ENCODE measurements around the gene NBPF14. TPM values are rescaled to one million over a fixed set of nuclear protein-coding genes. Genes with fewer than 3 reads are reported as not detected.
"Not testable (repeated sequence)": the region's sequence is repeated elsewhere in the genome, so short reads cannot be mapped to it uniquely, and the experiment has no call there.

The NBPF14 gene
- polyA plus RNA-seq, 1 donor (not counting 4 experiments of a cell fraction or from before 2014, with no cell fraction given), result 22.8 TPM

GRCh38 chr1:148595360-148595759 is 451 bp downstream of the NBPF14 start:
- H3K36me3 ChIP-seq (ENCODE audit: control insufficient read depth in 2 of 2, extremely low read depth in 1 of 2, insufficient read depth in 2 of 2, low read length in 2 of 2); H3K9me1 ChIP-seq (ENCODE audit: control insufficient read depth, extremely low read depth, insufficient read depth, low read length); H2AFZ ChIP-seq (ENCODE audit: control insufficient read depth, low read length); dilution Hi-C loops (cut with MboI; ENCODE audit: extremely low pct_ligation_motif_present, low sequenced_read_pairs); H3K9me3 ChIP-seq (ENCODE audit: control insufficient read depth, low read depth, low read length); H3K27me3 ChIP-seq (ENCODE audit: control insufficient read depth, extremely low read depth, insufficient read depth, low read length); H3K79me2 ChIP-seq (ENCODE audit: control insufficient read depth, insufficient read depth, low read length); H3K4me2 ChIP-seq (ENCODE audit: control insufficient read depth, extremely low read depth, insufficient read depth, low read depth, low read length); H3K27ac ChIP-seq (ENCODE audit: control insufficient read depth, insufficient read depth, low read length); H3K4me1 ChIP-seq (ENCODE audit: control insufficient read depth, extremely low read depth, insufficient read depth, low read length); H3K4me3 ChIP-seq (ENCODE audit: control insufficient read depth in 2 of 3, extremely low read depth in 1 of 3, insufficient read depth in 2 of 3, low read depth in 1 of 3, low read length in 3 of 3); FAIRE-seq; H3K9ac ChIP-seq (ENCODE audit: control insufficient read depth, extremely low read depth, insufficient read depth, low read length); DNase-seq (ENCODE audit: low read depth, low spot score); H4K20me1 ChIP-seq (ENCODE audit: control insufficient read depth, extremely low read depth, insufficient read depth, low read length): not testable (repeated sequence)

- H3K4me1 ChIP-seq (ENCODE audit: control insufficient read depth, extremely low read depth, insufficient read depth, low read length); H3K9me3 ChIP-seq (ENCODE audit: control insufficient read depth, low read depth, low read length); dilution Hi-C loops (cut with MboI; ENCODE audit: extremely low pct_ligation_motif_present, low sequenced_read_pairs); DNase-seq (ENCODE audit: low read depth, low spot score); H3K9ac ChIP-seq (ENCODE audit: control insufficient read depth, extremely low read depth, insufficient read depth, low read length); H3K4me3 ChIP-seq (ENCODE audit: control insufficient read depth in 2 of 3, extremely low read depth in 1 of 3, insufficient read depth in 2 of 3, low read depth in 1 of 3, low read length in 3 of 3); H4K20me1 ChIP-seq (ENCODE audit: control insufficient read depth, extremely low read depth, insufficient read depth, low read length); H3K27me3 ChIP-seq (ENCODE audit: control insufficient read depth, extremely low read depth, insufficient read depth, low read length); H3K9me1 ChIP-seq (ENCODE audit: control insufficient read depth, extremely low read depth, insufficient read depth, low read length); H3K36me3 ChIP-seq (ENCODE audit: control insufficient read depth in 2 of 2, extremely low read depth in 1 of 2, insufficient read depth in 2 of 2, low read length in 2 of 2); H3K79me2 ChIP-seq (ENCODE audit: control insufficient read depth, insufficient read depth, low read length); H3K4me2 ChIP-seq (ENCODE audit: control insufficient read depth, extremely low read depth, insufficient read depth, low read depth, low read length); FAIRE-seq; H2AFZ ChIP-seq (ENCODE audit: control insufficient read depth, low read length); H3K27ac ChIP-seq (ENCODE audit: control insufficient read depth, insufficient read depth, low read length): not testable (repeated sequence)
Measured at GRCh38 chr1:148591098-148591497, 4.7 kb downstream of the NBPF14 start.

GRCh38 chr1:148532158-148532557 is 63.7 kb downstream of the NBPF14 start:
- H3K79me2 ChIP-seq (ENCODE audit: control insufficient read depth, insufficient read depth, low read length); H3K27me3 ChIP-seq (ENCODE audit: control insufficient read depth, extremely low read depth, insufficient read depth, low read length); H3K9me3 ChIP-seq (ENCODE audit: control insufficient read depth, low read depth, low read length); H2AFZ ChIP-seq (ENCODE audit: control insufficient read depth, low read length); H3K4me1 ChIP-seq (ENCODE audit: control insufficient read depth, extremely low read depth, insufficient read depth, low read length); H4K20me1 ChIP-seq (ENCODE audit: control insufficient read depth, extremely low read depth, insufficient read depth, low read length); DNase-seq (ENCODE audit: low read depth, low spot score); H3K36me3 ChIP-seq (ENCODE audit: control insufficient read depth in 2 of 2, extremely low read depth in 1 of 2, insufficient read depth in 2 of 2, low read length in 2 of 2); H3K27ac ChIP-seq (ENCODE audit: control insufficient read depth, insufficient read depth, low read length); H3K9me1 ChIP-seq (ENCODE audit: control insufficient read depth, extremely low read depth, insufficient read depth, low read length); H3K4me2 ChIP-seq (ENCODE audit: control insufficient read depth, extremely low read depth, insufficient read depth, low read depth, low read length); H3K4me3 ChIP-seq (ENCODE audit: control insufficient read depth in 2 of 3, extremely low read depth in 1 of 3, insufficient read depth in 2 of 3, low read depth in 1 of 3, low read length in 3 of 3); dilution Hi-C loops (cut with MboI; ENCODE audit: extremely low pct_ligation_motif_present, low sequenced_read_pairs); H3K9ac ChIP-seq (ENCODE audit: control insufficient read depth, extremely low read depth, insufficient read depth, low read length); FAIRE-seq: not testable (repeated sequence)

GRCh38 chr1:148529101-148529567 is 66.7 kb downstream of the NBPF14 start:
- not testable (repeated sequence) for H3K4me3 ChIP-seq (ENCODE audit: control insufficient read depth in 2 of 3, extremely low read depth in 1 of 3, insufficient read depth in 2 of 3, low read depth in 1 of 3, low read length in 3 of 3)

GRCh38 chr1:148528591-148528990 is 67.2 kb downstream of the NBPF14 start:
- H3K27me3 ChIP-seq (ENCODE audit: control insufficient read depth, extremely low read depth, insufficient read depth, low read length); H3K9me3 ChIP-seq (ENCODE audit: control insufficient read depth, low read depth, low read length); FAIRE-seq; H3K79me2 ChIP-seq (ENCODE audit: control insufficient read depth, insufficient read depth, low read length); H3K4me1 ChIP-seq (ENCODE audit: control insufficient read depth, extremely low read depth, insufficient read depth, low read length); H3K9me1 ChIP-seq (ENCODE audit: control insufficient read depth, extremely low read depth, insufficient read depth, low read length); H3K27ac ChIP-seq (ENCODE audit: control insufficient read depth, insufficient read depth, low read length); H4K20me1 ChIP-seq (ENCODE audit: control insufficient read depth, extremely low read depth, insufficient read depth, low read length); H3K4me2 ChIP-seq (ENCODE audit: control insufficient read depth, extremely low read depth, insufficient read depth, low read depth, low read length); H3K4me3 ChIP-seq (ENCODE audit: control insufficient read depth in 2 of 3, extremely low read depth in 1 of 3, insufficient read depth in 2 of 3, low read depth in 1 of 3, low read length in 3 of 3); H2AFZ ChIP-seq (ENCODE audit: control insufficient read depth, low read length); dilution Hi-C loops (cut with MboI; ENCODE audit: extremely low pct_ligation_motif_present, low sequenced_read_pairs); H3K36me3 ChIP-seq (ENCODE audit: control insufficient read depth in 2 of 2, extremely low read depth in 1 of 2, insufficient read depth in 2 of 2, low read length in 2 of 2); H3K9ac ChIP-seq (ENCODE audit: control insufficient read depth, extremely low read depth, insufficient read depth, low read length); DNase-seq (ENCODE audit: low read depth, low spot score): not testable (repeated sequence)

More at GRCh38 chr1:148529101-148529567, 66.7 kb downstream of the NBPF14 start:
- FAIRE-seq; H3K4me1 ChIP-seq (ENCODE audit: control insufficient read depth, extremely low read depth, insufficient read depth, low read length); H3K9me3 ChIP-seq (ENCODE audit: control insufficient read depth, low read depth, low read length); H3K9me1 ChIP-seq (ENCODE audit: control insufficient read depth, extremely low read depth, insufficient read depth, low read length); H2AFZ ChIP-seq (ENCODE audit: control insufficient read depth, low read length); H3K9ac ChIP-seq (ENCODE audit: control insufficient read depth, extremely low read depth, insufficient read depth, low read length); H3K36me3 ChIP-seq (ENCODE audit: control insufficient read depth in 2 of 2, extremely low read depth in 1 of 2, insufficient read depth in 2 of 2, low read length in 2 of 2); H3K27me3 ChIP-seq (ENCODE audit: control insufficient read depth, extremely low read depth, insufficient read depth, low read length); H3K79me2 ChIP-seq (ENCODE audit: control insufficient read depth, insufficient read depth, low read length); dilution Hi-C loops (cut with MboI; ENCODE audit: extremely low pct_ligation_motif_present, low sequenced_read_pairs); H3K27ac ChIP-seq (ENCODE audit: control insufficient read depth, insufficient read depth, low read length); H4K20me1 ChIP-seq (ENCODE audit: control insufficient read depth, extremely low read depth, insufficient read depth, low read length): not testable (repeated sequence)
- peak; percentile 40 for DNase-seq (ENCODE audit: low read depth, low spot score)
- H3K4me2 ChIP-seq (ENCODE audit: control insufficient read depth, extremely low read depth, insufficient read depth, low read depth, low read length), result peak overlapping the region; percentile 16

All from keratinocyte (primary cell).